ENCODE results near the gene CRAT.

Gene CRAT

GRCh38 chr9:129110740-129111527, at the start of gene CRAT, which contains the start of gene PTPA:
Gene CRAT, minus strand, starts transcription at chr9:129110793. Its CDS starts 284 bp downstream, at chr9:129110509.
Gene PTPA, plus strand, starts transcription at chr9:129111415. Its CDS starts 186 bp downstream, at chr9:129111601.
- DNase-seq (ENCODE audit: low spot score): peak; percentile 99

- DNase-seq (ENCODE audit: low spot score): no peak
Observed at GRCh38 chr9:129156163-129156562, 45.6 kb upstream of the CRAT start.

GRCh38 chr9:129154866-129155477, 44.4 kb upstream of the CRAT start:
- DNase-seq (ENCODE audit: low spot score): no peak

- no peak for DNase-seq (ENCODE audit: low spot score)
Observed at GRCh38 chr9:129151469-129151868, 40.9 kb upstream of the CRAT start.

- no peak for DNase-seq (ENCODE audit: low spot score)
Observed at GRCh38 chr9:129150672-129151211, 40.1 kb upstream of the CRAT start.

GRCh38 chr9:129150122-129150521, 39.5 kb upstream of the CRAT start:
- DNase-seq (ENCODE audit: low spot score): no peak

- DNase-seq (ENCODE audit: low spot score): no peak
Observed at GRCh38 chr9:129149442-129149841, 38.8 kb upstream of the CRAT start.

- no peak for DNase-seq (ENCODE audit: low spot score)
Observed at GRCh38 chr9:129148463-129149204, 38.0 kb upstream of the CRAT start.

GRCh38 chr9:129146441-129146941, 35.9 kb upstream of the CRAT start:
- no peak for DNase-seq (ENCODE audit: low spot score)

GRCh38 chr9:129145841-129146292, 35.3 kb upstream of the CRAT start:
- no peak for DNase-seq (ENCODE audit: low spot score)

- no peak for DNase-seq (ENCODE audit: low spot score)
Observed at GRCh38 chr9:129145316-129145715, 34.7 kb upstream of the CRAT start.

GRCh38 chr9:129143031-129143927, 32.7 kb upstream of the CRAT start:
- DNase-seq (ENCODE audit: low spot score): peak; percentile 86

- no peak for DNase-seq (ENCODE audit: low spot score)
Observed at GRCh38 chr9:129142138-129142935, 31.7 kb upstream of the CRAT start.

- no peak for DNase-seq (ENCODE audit: low spot score)
Observed at GRCh38 chr9:129141066-129142041, 30.8 kb upstream of the CRAT start.

- DNase-seq (ENCODE audit: low spot score): peak; percentile 46
Observed at GRCh38 chr9:129140397-129141065, 29.9 kb upstream of the CRAT start.

- peak; percentile 89 for DNase-seq (ENCODE audit: low spot score)
Observed at GRCh38 chr9:129139993-129140396, 29.4 kb upstream of the CRAT start.

- peak; percentile 84 for DNase-seq (ENCODE audit: low spot score)
Observed at GRCh38 chr9:129139233-129139992, 28.8 kb upstream of the CRAT start.

All from HuH-7 (cell line).